Retinal pigment epithelial cell (primary cell): ENCODE data around the gene CACNB1.

Source experiments
- DNase-seq: peaks from one replicate; pipeline ENCODE4 v3.0.0-alpha.2; 2010; ENCODE audit warnings: low read depth
- H3K4me3 ChIP-seq: 2 replicates; pipeline ENCODE4 v1.5.1; 2011; ENCODE audit warnings: mild to moderate bottlenecking, low read length, control low read depth, moderate library complexity
- TF ChIP-seq, protein P1 (sequence below): conservative IDR thresholded peaks from 2 replicates; pipeline ENCODE4 v1.5.1; 2011; ENCODE audit warnings: low read depth, low read length, control low read depth, inconsistent platforms

Gene CACNB1

GRCh38 chr17:39193346-39193745 is 4.1 kb downstream of the CACNB1 start:
- TF ChIP-seq, protein P1, sequence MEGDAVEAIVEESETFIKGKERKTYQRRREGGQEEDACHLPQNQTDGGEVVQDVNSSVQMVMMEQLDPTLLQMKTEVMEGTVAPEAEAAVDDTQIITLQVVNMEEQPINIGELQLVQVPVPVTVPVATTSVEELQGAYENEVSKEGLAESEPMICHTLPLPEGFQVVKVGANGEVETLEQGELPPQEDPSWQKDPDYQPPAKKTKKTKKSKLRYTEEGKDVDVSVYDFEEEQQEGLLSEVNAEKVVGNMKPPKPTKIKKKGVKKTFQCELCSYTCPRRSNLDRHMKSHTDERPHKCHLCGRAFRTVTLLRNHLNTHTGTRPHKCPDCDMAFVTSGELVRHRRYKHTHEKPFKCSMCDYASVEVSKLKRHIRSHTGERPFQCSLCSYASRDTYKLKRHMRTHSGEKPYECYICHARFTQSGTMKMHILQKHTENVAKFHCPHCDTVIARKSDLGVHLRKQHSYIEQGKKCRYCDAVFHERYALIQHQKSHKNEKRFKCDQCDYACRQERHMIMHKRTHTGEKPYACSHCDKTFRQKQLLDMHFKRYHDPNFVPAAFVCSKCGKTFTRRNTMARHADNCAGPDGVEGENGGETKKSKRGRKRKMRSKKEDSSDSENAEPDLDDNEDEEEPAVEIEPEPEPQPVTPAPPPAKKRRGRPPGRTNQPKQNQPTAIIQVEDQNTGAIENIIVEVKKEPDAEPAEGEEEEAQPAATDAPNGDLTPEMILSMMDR = no peak
- DNase-seq = no peak
- no peak overlapping the region for H3K4me3 ChIP-seq

GRCh38 chr17:39192901-39193300 is 4.6 kb downstream of the CACNB1 start:
- TF ChIP-seq, protein P1 = no peak
- no peak for DNase-seq
- no peak overlapping the region for H3K4me3 ChIP-seq

GRCh38 chr17:39191750-39192510 is 5.5 kb downstream of the CACNB1 start:
- DNase-seq = no peak
- TF ChIP-seq, protein P1 = no peak
- no peak overlapping the region for H3K4me3 ChIP-seq

- DNase-seq = no peak
- TF ChIP-seq, protein P1 = no peak
- H3K4me3 ChIP-seq = no peak overlapping the region
These were observed 10.2 kb downstream of the CACNB1 start for GRCh38 chr17:39187152-39187830.

DNA sequence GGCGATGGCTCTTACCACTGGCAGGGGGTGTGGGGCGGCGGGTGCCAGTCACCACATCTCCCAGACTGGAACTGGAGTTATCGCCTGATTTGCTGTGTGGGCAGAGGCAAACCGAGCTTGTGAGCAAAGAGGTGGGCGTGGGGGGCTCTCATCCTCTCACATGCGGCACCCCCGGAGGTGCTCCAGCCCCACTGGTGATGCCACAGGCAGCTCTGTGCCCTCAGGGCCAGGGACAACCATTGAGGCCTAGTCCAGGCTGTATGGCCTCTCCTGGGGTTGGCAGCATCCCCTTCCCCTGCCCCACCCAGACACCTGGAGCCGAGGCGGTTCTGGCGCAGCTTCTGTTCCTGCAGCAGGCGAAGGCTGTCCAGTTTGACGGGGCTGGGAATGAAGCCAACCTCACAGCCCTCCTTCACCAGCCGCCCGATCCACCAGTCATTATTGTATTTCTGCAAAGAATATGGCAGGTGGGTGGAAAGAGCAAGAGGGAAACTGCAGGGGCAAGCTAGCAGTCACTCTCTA is 10.9 kb downstream of the CACNB1 start:
- no peak for DNase-seq
- TF ChIP-seq, protein P1 = no peak
- no peak overlapping the region for H3K4me3 ChIP-seq

GRCh38 chr17:39183720-39184119 is 13.7 kb downstream of the CACNB1 start:
- no peak for DNase-seq
- TF ChIP-seq, protein P1 = no peak
- no peak overlapping the region for H3K4me3 ChIP-seq
